DND-41 (cell line): Measurements from ENCODE around the gene SHC4.

Source experiments
- ATAC-seq: fragments of 200-7000 bp; cut with Tn5 transposase; 3 replicates; pipeline ENCODE4 v1.9.1; 2021; ENCODE audit warnings: low read depth; ENCODE audit not compliant: insufficient read depth
- DNase-seq: peaks from one replicate; pipeline ENCODE4 v3.0.0-alpha.2; 2020
- H2AFZ ChIP-seq: 2 replicates; pipeline ENCODE4 v1.6.0; 2012; ENCODE audit warnings: low read depth, low read length
- H3K27ac ChIP-seq: 2 replicates; pipeline ENCODE4 v1.5.1; 2012; ENCODE audit warnings: low read length, inconsistent platforms
- H3K27me3 ChIP-seq: fragments of 200-600 bp; sonication (generic); 2 replicates; pipeline ENCODE4 v1.6.0; 2012; ENCODE audit warnings: low read length, mild to moderate bottlenecking, inconsistent platforms; ENCODE audit not compliant: insufficient read depth, poor library complexity
- H3K36me3 ChIP-seq: 2 replicates; pipeline ENCODE4 v1.5.1; 2012; ENCODE audit warnings: low read length, inconsistent platforms; ENCODE audit not compliant: insufficient read depth
- H3K4me1 ChIP-seq: 2 replicates; pipeline ENCODE4 v1.5.1; 2012; ENCODE audit warnings: mild to moderate bottlenecking, low read length; ENCODE audit not compliant: insufficient read depth
- H3K4me2 ChIP-seq: 2 replicates; pipeline ENCODE4 v1.6.0; 2012; ENCODE audit warnings: mild to moderate bottlenecking, moderate library complexity, low read length, inconsistent platforms; ENCODE audit not compliant: insufficient read depth
- H3K4me3 ChIP-seq, 2 experiments: fragments of 200-600 bp in 1 of 2; shearing (Covaris generic) in 1 of 2; 2 replicates each; pipeline ENCODE4 v1.5.1; 2012 to 2016; ENCODE audit warnings: inconsistent platforms in 2 of 2, low read length in 2 of 2, mild to moderate bottlenecking in 2 of 2, low read depth in 1 of 2, moderate library complexity in 1 of 2
- H3K79me2 ChIP-seq: 2 replicates; pipeline ENCODE4 v1.6.0; 2012; ENCODE audit warnings: low read length, inconsistent platforms; ENCODE audit not compliant: insufficient read depth
- H3K9ac ChIP-seq: 2 replicates; pipeline ENCODE4 v1.6.0; 2012; ENCODE audit warnings: low read depth, mild to moderate bottlenecking, inconsistent platforms, low read length, moderate library complexity
- H3K9me3 ChIP-seq: 2 replicates; pipeline ENCODE4 v1.5.1; 2012; ENCODE audit warnings: low read length, moderate library complexity, mild to moderate bottlenecking, inconsistent platforms; ENCODE audit not compliant: insufficient read depth, severe bottlenecking
- H4K20me1 ChIP-seq: 2 replicates; pipeline ENCODE4 v1.6.0; 2012; ENCODE audit warnings: low read length; ENCODE audit not compliant: insufficient read depth
- CTCF ChIP-seq: IDR thresholded peaks from 2 replicates; pipeline ENCODE4 v1.5.1; 2012; ENCODE audit warnings: borderline replicate concordance, low read length, moderate library complexity, mild to moderate bottlenecking; ENCODE audit not compliant: poor library complexity, severe bottlenecking; ENCODE audit errors: extremely low read depth
- EZH2 ChIP-seq: IDR thresholded peaks from 3 replicates; pipeline ENCODE4 v1.6.1; 2012; ENCODE audit warnings: borderline replicate concordance, low read depth, mild to moderate bottlenecking, moderate library complexity, low read length, inconsistent platforms; ENCODE audit not compliant: severe bottlenecking

The SHC4 gene

DNA sequence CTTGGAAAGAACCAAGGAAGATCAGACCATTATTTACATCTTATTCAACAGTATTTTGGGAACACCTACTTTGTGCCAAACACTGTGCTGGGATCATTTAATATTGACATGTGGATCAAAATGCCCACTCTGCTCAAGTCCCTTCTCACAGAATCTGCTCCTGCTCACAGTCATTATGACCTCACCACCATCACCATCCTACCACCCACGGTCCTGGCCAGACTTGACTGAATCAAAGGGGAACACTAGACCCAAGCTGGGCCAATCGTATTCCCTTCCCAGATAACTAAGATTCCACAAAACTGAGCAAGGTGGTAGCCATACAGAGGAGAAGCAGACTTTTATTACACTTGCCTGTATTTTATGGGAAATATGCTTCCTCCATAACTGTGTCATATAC is 149.4 kb downstream of the SHC4 start:
- H3K27ac ChIP-seq = no peak overlapping the region
- no peak overlapping the region for H3K4me3 ChIP-seq
- no peak overlapping the region for H2AFZ ChIP-seq
- no peaks in the 10 kb centered on the region for H3K27me3 ChIP-seq
- H3K9ac ChIP-seq = no peak overlapping the region
- TF ChIP-seq CTCF (no peak), EZH2 (no peak)
- peaks cover 4% of the 10 kb centered on the region; the same call in 1 of the 2 replicates for H3K36me3 ChIP-seq
- H3K79me2 ChIP-seq = peaks cover 15% of the 10 kb centered on the region
- H3K4me2 ChIP-seq = no peak overlapping the region
- ATAC-seq (no peak), DNase-seq (no peak)
- no peaks in the 10 kb centered on the region for H3K9me3 ChIP-seq
- H3K4me1 ChIP-seq = peaks cover 19% of the 10 kb centered on the region
- no peaks in the 10 kb centered on the region for H4K20me1 ChIP-seq

GRCh38 chr15:48811325-48811958 is 152.3 kb downstream of the SHC4 start:
- Histone ChIP-seq H3K9me3 (no peaks in the 10 kb centered on the region), H3K79me2 (peaks cover 43% of the 10 kb centered on the region), H3K4me1 (peaks cover 42% of the 10 kb centered on the region), H4K20me1 (peaks cover 4% of the 10 kb centered on the region; the same call in 1 of the 2 replicates), H2AFZ (peak overlapping the region; percentile 69), H3K4me2 (peak overlapping the region; percentile 72), H3K27ac (0 out of 2 replicates have a peak overlapping the region, but pooled peaks have one; percentile 13), H3K27me3 (no peaks in the 10 kb centered on the region), H3K4me3 (peak overlapping the region; percentile 16 to 92; a peak in 3 of 4 replicates), H3K9ac (peak overlapping the region; percentile 48), H3K36me3 (peaks cover 4% of the 10 kb centered on the region; the same call in 1 of the 2 replicates)
- DNase-seq = no peak
- no peak for ATAC-seq
- TF ChIP-seq EZH2 (no peak), CTCF (peak; percentile 7)

GRCh38 chr15:48810414-48811324 is 153.1 kb downstream of the SHC4 start, which contains the start of gene CEP152:
TSS of gene CEP152 (minus strand) at chr15:48811069. CDS start at chr15:48805649, 5,420 bp downstream.
- Histone ChIP-seq H4K20me1 (peaks cover 6% of the 10 kb centered on the region; the same call in 1 of the 2 replicates), H3K9ac (peak within 1 kb of the TSS; percentile 90), H3K27ac (peak within 1 kb of the TSS; percentile 91), H2AFZ (peak within 1 kb of the TSS; percentile 92), H3K4me3 (peak within 1 kb of the TSS; percentile 77 to 92), H3K4me2 (peak within 1 kb of the TSS; percentile 85), H3K36me3 (peaks cover 4% of the 10 kb centered on the region; the same call in 1 of the 2 replicates), H3K4me1 (peaks cover 49% of the 10 kb centered on the region), H3K27me3 (no peaks in the 10 kb centered on the region), H3K79me2 (peaks cover 51% of the 10 kb centered on the region), H3K9me3 (no peaks in the 10 kb centered on the region)
- ATAC-seq (peak; percentile 96), DNase-seq (peak; percentile 99)
- TF ChIP-seq CTCF = no peak
- TF ChIP-seq EZH2 = no peak
